Measurements from ENCODE around the gene U2AF1L4. TPM values are rescaled to one million over a fixed set of nuclear protein-coding genes. Genes with fewer than 3 reads are reported as not detected.
A peak's percentile ranks its signal among the peaks of the same experiment; 100 is the strongest.

Gene U2AF1L4
- total RNA-seq, 4 donors from 2014 or later: 18.8 to 45.5 (median 21.9) TPM

DNA sequence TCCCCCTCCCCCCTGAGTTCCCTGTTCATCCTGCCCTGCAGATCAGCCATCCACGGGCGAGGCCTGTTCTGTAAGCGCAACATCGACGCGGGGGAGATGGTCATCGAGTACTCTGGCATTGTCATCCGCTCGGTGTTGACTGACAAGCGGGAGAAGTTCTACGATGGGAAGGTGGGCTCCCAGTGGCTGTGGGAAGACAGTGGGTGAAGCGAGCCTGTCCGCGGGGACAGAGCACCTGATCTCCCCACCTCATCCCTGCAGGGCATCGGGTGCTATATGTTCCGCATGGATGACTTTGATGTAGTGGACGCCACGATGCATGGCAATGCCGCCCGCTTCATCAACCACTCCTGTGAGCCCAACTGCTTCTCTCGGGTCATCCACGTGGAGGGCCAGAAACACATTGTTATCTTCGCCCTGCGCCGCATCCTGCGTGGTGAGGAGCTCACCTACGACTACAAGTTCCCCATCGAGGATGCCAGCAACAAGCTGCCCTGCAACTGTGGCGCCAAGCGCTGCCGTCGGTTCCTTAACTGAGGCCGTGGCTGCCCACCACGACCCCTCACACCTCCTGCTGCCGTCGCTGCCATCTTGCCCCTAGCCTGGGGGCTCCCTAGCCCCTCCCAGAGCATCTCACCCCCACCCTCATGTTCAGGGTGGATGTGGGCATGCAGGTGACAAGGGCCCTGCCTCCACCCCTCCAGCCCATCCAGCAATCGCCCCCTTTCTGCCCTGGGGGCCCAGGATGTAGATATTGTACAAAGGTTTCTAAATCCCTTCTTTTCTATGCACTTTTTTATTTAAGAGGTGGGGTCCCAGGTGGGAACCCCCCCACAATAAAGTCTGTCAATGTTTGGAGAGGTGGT lies 7.0 kb downstream of the U2AF1L4 start:
- Histone ChIP-seq H3K4me1 (peaks cover 17% of the 10 kb centered on the region), H3K4me3 (no peak overlapping the region), H3K36me3 (peaks cover 56% of the 10 kb centered on the region), H3K27me3 (no peaks in the 10 kb centered on the region), H3K27ac (no peak overlapping the region), H3K9me3 (no peaks in the 10 kb centered on the region)
- no peak for TF ChIP-seq POLR2AphosphoS5 (IDR thresholded peaks at IDR 0.05)
- no peak for TF ChIP-seq EP300 (IDR thresholded peaks at IDR 0.05)
- TF ChIP-seq POLR2A (IDR thresholded peaks at IDR 0.05): no peak
- TF ChIP-seq, protein P1, sequence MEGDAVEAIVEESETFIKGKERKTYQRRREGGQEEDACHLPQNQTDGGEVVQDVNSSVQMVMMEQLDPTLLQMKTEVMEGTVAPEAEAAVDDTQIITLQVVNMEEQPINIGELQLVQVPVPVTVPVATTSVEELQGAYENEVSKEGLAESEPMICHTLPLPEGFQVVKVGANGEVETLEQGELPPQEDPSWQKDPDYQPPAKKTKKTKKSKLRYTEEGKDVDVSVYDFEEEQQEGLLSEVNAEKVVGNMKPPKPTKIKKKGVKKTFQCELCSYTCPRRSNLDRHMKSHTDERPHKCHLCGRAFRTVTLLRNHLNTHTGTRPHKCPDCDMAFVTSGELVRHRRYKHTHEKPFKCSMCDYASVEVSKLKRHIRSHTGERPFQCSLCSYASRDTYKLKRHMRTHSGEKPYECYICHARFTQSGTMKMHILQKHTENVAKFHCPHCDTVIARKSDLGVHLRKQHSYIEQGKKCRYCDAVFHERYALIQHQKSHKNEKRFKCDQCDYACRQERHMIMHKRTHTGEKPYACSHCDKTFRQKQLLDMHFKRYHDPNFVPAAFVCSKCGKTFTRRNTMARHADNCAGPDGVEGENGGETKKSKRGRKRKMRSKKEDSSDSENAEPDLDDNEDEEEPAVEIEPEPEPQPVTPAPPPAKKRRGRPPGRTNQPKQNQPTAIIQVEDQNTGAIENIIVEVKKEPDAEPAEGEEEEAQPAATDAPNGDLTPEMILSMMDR (IDR thresholded peaks at IDR 0.05): no peak
- 88% methylated on average over 32 of the region's 37 CpGs for WGBS
- no peak for DNase-seq (ENCODE audit: low spot score in 2 of 2)

DNA sequence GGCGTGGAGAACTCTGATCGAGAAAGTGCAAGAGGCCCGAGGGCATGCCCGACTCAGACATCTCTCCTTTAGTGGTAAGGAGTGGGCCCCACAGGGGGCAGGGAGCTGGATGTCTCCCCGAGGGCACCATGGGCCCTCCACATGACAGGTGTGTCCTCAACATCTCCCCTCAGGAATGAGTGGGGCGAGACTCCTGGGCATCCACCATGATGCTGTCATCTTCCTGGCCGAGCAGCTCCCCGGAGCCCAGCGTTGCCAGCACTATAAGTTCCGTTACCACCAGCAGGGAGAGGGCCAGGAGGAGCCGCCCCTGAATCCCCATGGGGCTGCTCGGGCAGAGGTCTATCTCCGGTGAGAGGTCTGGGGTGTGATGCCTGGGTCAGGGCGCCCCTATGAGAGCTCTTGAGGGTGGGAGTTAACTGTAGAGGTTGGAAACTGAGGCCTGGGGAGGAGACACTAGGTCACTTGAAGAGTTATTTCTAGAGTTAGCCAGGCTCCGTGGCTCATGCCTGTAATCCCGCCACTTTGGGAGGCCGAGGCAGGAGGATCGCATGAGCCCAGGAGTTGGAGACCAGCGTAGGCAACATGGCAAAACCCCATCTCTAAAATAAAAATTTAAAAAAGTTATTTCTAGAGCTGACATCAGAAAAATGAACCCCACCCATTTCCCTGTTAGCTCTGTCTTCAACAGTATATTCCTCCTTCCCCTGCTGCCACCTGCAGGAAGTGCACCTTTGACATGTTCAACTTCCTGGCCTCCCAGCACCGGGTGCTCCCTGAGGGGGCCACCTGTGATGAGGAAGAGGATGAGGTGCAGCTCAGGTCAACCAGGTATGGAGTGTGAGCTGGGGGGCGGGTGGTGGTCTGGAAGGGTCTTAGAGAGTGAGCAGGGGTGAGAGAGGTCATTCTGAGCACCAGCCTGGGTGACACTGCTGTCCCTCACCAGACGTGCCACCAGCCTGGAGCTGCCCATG lies 8.0 kb downstream of the U2AF1L4 start:
- Histone ChIP-seq H3K4me3 (no peak overlapping the region), H3K27me3 (no peaks in the 10 kb centered on the region), H3K27ac (no peak overlapping the region), H3K36me3 (peaks cover 60% of the 10 kb centered on the region), H3K9me3 (no peaks in the 10 kb centered on the region), H3K4me1 (peaks cover 20% of the 10 kb centered on the region)
- no peak for DNase-seq (ENCODE audit: low spot score in 2 of 2)
- TF ChIP-seq, protein P1 (IDR thresholded peaks at IDR 0.05): peak in 1 of 2 donors; percentile 7
- no peak for TF ChIP-seq POLR2AphosphoS5 (IDR thresholded peaks at IDR 0.05)
- WGBS: 79% methylated on average over 15 of the region's 22 CpGs

DNA sequence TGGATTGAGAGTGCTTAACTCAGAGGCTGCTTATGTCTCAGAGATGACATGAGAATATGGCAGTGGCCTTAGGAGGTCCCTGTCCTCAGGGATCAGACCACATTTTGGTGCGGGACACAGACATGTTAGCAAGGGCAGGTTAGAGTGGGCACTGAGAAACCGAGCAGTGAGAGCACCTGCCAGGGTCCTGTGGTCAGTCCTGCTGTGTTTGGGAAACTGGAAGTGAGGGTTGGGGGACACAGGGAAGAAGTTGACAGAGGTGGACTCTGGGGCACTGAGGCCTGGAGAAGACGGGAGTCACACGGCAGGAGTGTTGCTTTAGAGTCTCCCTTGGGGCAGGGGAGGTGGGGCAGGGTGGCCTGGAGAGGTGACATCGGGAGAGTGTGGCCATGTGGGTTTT lies 10.3 kb downstream of the U2AF1L4 start:
- TF ChIP-seq EP300 (IDR thresholded peaks at IDR 0.05) (no peak), POLR2A (IDR thresholded peaks at IDR 0.05) (no peak), POLR2AphosphoS5 (IDR thresholded peaks at IDR 0.05) (no peak)
- TF ChIP-seq, protein P1 (IDR thresholded peaks at IDR 0.05): no peak
- Histone ChIP-seq H3K27me3 (no peaks in the 10 kb centered on the region), H3K4me3 (no peak overlapping the region), H3K27ac (no peak overlapping the region), H3K36me3 (peaks cover 83% of the 10 kb centered on the region), H3K4me1 (peaks cover 20% of the 10 kb centered on the region), H3K9me3 (no peaks in the 10 kb centered on the region)
- DNase-seq (ENCODE audit: low spot score in 2 of 2): no peak
- 83% methylated on average over 5 of the region's 5 CpGs for WGBS

DNA sequence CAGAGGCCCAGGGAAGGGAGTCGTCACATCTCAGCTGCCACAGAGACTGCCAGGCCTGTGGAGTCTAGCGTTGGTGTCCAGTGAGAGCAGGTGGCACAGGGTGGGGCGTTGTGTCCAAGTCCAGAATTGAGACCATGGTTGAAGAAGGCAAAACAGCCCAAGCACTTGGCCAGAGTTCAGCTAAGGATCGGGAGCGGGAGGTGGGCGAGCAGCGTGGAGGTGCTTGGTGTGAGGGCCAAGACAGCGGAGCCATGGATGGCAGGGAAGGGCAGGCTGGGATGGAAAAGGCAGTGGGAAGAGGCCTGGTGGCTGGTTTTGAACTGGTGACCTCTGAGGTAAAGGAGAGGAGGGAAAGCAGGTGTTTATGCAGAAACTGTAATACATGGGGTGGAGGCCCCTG lies 10.9 kb downstream of the U2AF1L4 start:
- no peak for DNase-seq (ENCODE audit: low spot score in 2 of 2)
- H3K27ac ChIP-seq: no peak overlapping the region
- no peaks in the 10 kb centered on the region for H3K9me3 ChIP-seq
- H3K4me1 ChIP-seq: peaks cover 15% of the 10 kb centered on the region
- no peaks in the 10 kb centered on the region for H3K27me3 ChIP-seq
- TF ChIP-seq EP300 (IDR thresholded peaks at IDR 0.05): no peak
- TF ChIP-seq POLR2A (IDR thresholded peaks at IDR 0.05): no peak
- TF ChIP-seq, protein P1 (IDR thresholded peaks at IDR 0.05): no peak
- TF ChIP-seq POLR2AphosphoS5 (IDR thresholded peaks at IDR 0.05): no peak
- H3K4me3 ChIP-seq: no peak overlapping the region
- 92% methylated on average over 8 of the region's 8 CpGs for WGBS
- peaks cover 89% of the 10 kb centered on the region for H3K36me3 ChIP-seq
